GM18873 (cell line): Measurements from ENCODE around the gene MISP3.

Source experiments
- ATAC-seq: cut with Tn5 transposase; IDR thresholded peaks from one replicate; pipeline ENCODE4 v1.9.1; 2021; ENCODE audit warnings: mild to moderate bottlenecking, moderate library complexity, moderate number of reproducible peaks; ENCODE audit not compliant: unreplicated experiment, low FRiP score

The MISP3 gene

DNA sequence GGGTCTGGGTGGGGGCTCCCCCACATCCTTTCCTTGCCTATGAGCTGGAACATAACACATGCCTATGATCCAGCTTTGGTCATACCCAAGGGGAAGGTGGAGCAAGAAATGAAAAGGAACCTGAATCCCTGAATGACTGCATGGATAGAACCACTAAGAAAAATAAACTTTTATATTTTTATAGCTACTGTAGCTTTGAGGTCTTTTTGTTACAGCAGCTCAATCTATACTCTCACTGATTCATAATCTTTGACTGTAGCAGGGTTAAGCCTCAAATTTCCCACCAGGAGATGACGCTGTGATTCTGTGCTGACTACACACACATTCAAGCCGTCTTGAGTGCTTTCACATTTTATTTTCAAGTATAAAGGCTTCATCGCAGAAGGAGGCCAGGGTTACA lies 19.6 kb upstream of the MISP3 start:
- no peak for ATAC-seq

DNA sequence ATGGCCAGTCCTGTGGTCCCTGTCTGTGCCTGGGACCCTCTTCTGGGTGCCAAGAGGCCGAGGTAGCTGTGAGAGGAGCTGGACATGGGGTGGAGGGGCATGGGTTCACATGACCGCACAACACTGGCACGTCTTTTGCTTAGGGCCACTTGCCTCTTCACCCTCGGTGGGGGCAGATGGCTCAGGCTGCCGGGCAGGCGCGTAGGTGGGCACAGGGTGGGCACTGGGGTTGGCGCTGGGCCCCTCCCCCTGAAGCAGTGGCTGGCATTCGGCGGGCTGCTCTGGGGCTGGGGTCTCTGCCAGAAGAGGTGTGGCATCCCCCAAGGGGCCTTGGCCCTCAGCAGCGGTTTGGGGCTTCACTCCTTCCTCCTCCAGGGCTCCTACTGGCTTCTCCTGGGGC lies 19.1 kb upstream of the MISP3 start:
- ATAC-seq: no peak

- ATAC-seq: no peak
These were observed 18.5 kb upstream of the MISP3 start for GRCh38 chr19:14054099-14054498.

GRCh38 chr19:14054721-14055120 lies 17.9 kb upstream of the MISP3 start:
- no peak for ATAC-seq

GRCh38 chr19:14055396-14055795 lies 17.2 kb upstream of the MISP3 start:
- no peak for ATAC-seq

- ATAC-seq: no peak
These were observed 16.4 kb upstream of the MISP3 start for GRCh38 chr19:14056069-14056666.

- no peak for ATAC-seq
These were observed 15.7 kb upstream of the MISP3 start for GRCh38 chr19:14056741-14057356.

DNA sequence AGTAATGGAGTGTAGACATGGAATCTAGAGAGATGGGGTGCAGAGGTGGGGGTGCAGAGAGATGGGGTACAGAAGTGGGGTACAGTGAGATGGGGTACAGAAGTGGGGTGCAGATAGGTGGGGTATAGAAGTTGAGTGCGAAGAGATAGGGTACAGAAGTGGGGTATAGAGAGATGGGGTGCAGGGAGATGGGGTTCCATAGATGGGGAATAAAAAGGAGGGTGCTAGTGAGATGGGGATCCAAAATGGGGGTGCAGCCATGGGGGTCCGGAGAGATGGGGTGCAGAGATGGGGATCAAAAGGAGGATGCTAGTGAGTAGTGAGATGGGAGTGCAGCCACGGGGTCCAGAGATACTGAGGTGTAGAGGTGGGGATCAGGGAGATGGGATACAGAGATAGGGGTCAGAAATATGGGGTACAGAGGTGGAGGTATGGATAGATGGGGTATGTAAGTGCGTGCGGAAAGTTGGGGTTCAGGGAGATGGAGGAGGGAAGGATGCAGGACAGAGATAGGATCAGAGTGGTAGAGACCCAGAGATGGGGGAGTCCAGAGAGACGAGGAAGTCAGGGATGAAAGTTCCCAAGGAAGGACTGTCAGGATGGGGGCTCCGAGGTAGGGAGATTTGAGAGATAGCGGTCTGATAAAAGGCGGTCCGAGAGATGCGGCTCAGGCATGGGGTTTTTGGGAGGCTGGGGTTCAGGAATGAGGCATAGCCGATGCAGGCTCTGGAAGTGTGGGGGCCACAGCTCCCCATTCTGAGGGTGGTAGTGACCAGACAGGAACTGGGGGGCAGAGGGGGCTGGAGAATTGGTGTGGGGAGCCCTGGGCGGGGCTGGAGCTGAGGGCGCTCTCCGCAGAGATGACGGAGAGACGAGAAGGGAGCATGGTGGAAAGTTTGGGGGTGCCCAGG lies 14.1 kb upstream of the MISP3 start:
- ATAC-seq: no peak

- no peak for ATAC-seq
These were observed 13.5 kb upstream of the MISP3 start for GRCh38 chr19:14059093-14059480.

DNA sequence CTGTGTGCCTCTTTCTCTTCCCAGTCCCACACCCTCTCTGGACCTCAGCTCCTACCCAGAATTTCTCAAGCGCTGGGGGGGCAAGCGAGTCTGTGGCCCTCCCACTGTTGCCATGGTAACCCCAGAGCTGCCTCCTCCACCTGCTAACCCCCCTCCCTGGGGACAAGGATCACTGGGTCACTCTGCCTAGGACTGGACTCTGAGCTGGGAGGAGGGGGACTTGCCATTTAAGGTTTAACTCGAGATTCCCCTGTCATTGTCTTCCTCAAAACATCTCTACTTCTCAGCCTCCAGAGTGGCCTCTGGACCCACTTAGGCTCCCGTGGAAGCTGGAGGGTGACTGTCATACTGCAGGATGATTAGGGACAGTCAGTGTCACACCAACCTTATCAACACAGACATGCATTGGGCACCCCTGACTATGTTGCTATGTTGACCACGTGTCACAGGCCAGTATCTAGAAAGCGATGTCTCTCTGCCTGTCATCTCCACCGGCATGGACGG lies 12.9 kb upstream of the MISP3 start:
- ATAC-seq: no peak

GRCh38 chr19:14061081-14061749 lies 11.4 kb upstream of the MISP3 start:
- ATAC-seq: no peak

DNA sequence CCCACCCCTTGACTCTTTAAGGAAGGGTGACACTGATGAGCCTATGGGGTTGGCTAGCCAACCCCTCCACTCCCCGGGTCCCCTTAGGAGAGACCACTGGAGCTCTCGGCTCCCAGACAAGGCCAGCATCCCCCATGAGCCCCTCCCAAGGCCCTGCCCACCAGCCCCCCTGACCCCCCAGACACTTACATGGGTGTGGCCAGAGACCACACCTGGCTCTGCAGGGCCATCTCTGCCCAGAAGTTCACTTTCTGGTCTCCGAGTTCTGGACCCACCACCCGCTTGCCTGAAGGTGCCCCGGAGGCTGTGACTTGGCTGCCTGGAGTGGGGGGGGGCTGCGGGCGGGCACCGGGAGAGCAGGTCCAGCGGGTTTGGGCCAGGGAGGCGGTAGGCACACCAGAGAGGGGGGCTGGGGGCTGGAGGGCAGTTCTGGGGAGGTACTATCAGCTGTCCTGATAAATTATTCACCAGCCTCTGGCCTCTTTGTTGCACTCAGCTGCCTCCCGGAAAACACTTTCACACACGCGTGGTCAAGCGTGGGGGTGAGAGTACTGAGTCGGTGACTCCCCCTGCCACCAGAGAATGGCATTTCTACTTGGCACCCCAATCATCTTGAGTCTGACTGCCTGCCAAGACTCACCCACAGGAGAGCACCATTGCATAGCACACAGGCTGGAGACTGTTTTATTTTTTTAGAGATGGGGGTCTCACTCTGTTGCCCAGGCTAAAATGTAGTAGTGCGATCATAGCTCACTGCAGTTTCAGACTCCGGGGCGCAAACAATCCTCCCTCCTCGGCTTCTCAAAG lies 10.6 kb upstream of the MISP3 start, which contains the start of gene PALM3:
PALM3 (minus strand) TSS at position 326 of the 807 bp plus-strand sequence; CDS start at position 230, 96 bp downstream.
- ATAC-seq: no peak

DNA sequence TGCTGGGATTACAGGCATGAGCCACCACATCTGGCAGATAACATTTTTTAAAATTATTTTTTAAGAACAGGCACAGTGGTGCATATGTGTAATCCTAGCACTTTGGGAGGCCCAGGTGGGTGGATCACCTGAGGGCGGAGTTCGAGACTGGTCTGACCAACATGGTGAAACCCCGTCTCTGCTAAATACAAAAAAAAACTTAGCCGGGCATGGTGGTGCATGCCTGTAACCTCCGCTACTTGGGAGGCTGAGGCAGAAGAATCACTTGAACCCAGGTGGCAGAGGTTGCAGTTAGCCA lies 10.1 kb upstream of the MISP3 start:
- ATAC-seq: no peak

- no peak for ATAC-seq
These were observed 9.5 kb upstream of the MISP3 start for GRCh38 chr19:14063105-14063504.

DNA sequence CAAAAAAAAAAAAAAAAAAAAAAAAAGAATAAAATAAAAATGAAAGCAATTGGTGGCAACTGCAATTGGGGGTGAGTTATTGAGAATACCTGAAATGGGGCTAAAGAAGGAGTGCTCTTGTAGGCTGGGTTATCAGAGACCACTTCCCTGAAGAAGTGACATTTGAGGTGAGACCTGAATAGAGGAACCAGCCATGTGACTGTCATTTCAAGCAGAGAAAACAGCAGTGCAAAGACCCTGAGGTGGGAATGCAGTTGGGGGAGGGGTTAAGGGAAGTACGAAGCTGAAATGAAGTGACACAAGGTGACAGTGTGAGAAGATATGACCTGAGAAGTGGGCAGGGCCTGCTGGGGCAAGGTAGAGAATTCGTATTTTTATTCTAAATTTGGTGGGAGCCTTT lies 6.5 kb upstream of the MISP3 start:
- no peak for ATAC-seq

GRCh38 chr19:14070268-14071050 lies 2.1 kb upstream of the MISP3 start:
- no peak for ATAC-seq

DNA sequence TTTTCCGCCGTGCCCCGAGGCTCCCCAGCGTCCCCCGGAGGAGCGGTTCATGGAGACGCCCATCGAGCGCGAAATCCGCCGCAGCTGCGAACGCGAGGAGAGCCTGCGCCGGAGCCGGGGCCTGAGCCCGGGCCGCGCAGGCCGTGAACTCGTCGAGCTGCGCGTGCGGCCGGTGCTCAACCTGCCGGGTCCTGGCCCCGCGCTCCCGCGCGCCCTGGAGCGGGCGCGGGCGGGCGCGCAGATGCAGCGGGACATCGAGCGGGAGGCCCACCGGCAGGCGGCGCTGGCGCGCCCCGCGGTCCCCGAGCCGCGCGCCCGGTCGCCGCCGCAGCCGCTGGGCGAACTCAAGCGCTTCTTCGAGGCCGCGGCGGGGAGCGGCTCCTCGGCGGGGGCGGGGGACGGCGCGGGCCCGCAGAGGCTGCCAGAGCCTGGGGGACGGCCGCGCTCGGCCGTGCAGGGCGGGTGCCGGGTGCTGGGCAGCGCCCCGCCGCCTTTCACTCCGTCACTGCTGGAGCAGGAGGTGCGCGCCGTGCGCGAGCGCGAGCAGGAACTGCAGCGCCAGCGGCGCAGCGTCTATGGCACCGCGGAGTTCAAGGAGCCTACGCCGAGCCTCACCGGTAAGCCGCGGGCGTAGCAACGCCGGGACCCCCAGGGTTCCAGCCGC lies 807 bp downstream of the MISP3 start:
- ATAC-seq: no peak

DNA sequence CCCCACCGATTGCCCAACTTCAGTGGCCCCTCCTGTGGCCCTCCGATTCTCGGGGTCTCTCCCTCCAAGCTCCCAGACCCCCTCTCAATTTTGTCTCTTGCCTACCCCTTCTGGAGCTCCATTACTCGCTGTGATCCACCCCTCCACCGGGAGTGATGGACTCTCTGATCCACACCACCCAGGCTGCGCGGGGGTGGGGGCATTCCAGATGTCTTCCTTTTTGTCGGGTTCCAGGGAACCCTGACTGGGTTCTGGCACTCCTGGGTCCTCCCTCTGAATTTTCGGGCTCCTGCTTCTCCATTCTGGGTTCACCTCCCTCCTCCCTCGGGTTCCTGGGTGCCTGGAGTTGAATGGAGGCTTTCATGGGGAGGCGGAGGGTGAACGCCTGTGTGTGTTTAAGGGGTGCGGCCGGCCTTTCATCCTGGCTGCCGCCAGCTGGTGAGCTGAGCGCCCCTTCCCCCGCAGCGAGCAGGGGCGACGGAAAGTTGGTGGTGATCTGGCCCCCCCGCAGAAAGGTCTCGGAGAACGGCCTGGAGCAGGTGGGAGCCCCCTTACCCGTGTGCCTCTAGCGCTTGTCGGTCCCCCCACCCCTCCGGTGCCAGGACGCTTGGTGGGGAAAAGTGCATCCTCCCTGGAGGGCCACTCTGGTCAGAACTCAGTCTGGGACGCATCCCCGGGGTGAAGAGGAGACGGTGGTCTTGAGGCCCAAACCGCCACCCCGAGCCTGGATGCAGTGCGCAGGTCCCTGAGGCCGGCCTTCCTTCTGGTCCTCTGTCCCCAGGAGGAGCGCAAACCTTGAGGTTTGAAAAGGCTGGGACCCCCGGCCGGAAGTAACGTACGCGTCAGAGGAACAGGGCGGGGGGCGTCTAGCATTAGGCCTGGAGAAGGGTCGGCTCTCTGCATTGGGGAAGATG lies 1.6 kb downstream of the MISP3 start:
- no peak for ATAC-seq
